Activated gamma-delta T cell treated with anti-CD3 and anti-CD28 coated beads, Interleukin-2, amount 50 U/mL, for 16 hours (primary cell): ENCODE data around the gene CEACAM8.
"Not testable (repeated sequence)": the region's sequence is repeated elsewhere in the genome, so short reads cannot be mapped to it uniquely, and the experiment has no call there.

ENCODE experiments used
- DNase-seq: peaks from one replicate; pipeline ENCODE4 v3.0.0-alpha.2; 2020; ENCODE audit warnings: low read depth

The CEACAM8 gene

GRCh38 chr19:42544146-42544545 is 50.6 kb downstream of the CEACAM8 start:
- DNase-seq, result no peak

GRCh38 chr19:42542791-42543190 is 51.9 kb downstream of the CEACAM8 start:
- DNase-seq, result no peak

GRCh38 chr19:42540071-42540553 is 54.6 kb downstream of the CEACAM8 start:
- DNase-seq, result no peak

- no peak for DNase-seq
These were observed 55.6 kb downstream of the CEACAM8 start for GRCh38 chr19:42538841-42539709.

GRCh38 chr19:42535276-42535675 is 59.4 kb downstream of the CEACAM8 start:
- not testable (repeated sequence) for DNase-seq

GRCh38 chr19:42534391-42534790 is 60.3 kb downstream of the CEACAM8 start:
- DNase-seq, result no peak

GRCh38 chr19:42532891-42533290 is 61.8 kb downstream of the CEACAM8 start:
- no peak for DNase-seq

GRCh38 chr19:42531313-42531712 is 63.4 kb downstream of the CEACAM8 start:
- no peak for DNase-seq
